Mucosa of descending colon (tissue), 3 donors: Measurements from ENCODE around the gene CCL11. TPM values are rescaled to one million over a fixed set of nuclear protein-coding genes. Genes with fewer than 3 reads are reported as not detected.

ENCODE experiments used
- ATAC-seq: fragments of 200-7000 bp; cut with Tn5 transposase; one replicate; pipeline ENCODE4 v1.9.1; 2020; ENCODE audit warnings: mild to moderate bottlenecking, moderate library complexity
- DNase-seq, 3 donors: peaks; one replicate each; pipeline ENCODE4 v3.0.0-alpha.2; 2020
- H3K36me3 ChIP-seq: fragments of 200-600 bp; one replicate; pipeline ENCODE4 v1.8.0; 2021; ENCODE audit warnings: low read depth, mild to moderate bottlenecking
- H3K4me1 ChIP-seq: fragments of 200-600 bp; one replicate; pipeline ENCODE4 v1.8.0; 2021; ENCODE audit warnings: low read depth, mild to moderate bottlenecking
- H3K4me3 ChIP-seq: fragments of 200-600 bp; one replicate; pipeline ENCODE4 v1.8.0; 2021; ENCODE audit warnings: mild to moderate bottlenecking
- H3K9me3 ChIP-seq: fragments of 200-600 bp; one replicate; pipeline ENCODE4 v1.8.0; 2021; ENCODE audit warnings: mild to moderate bottlenecking
- CTCF ChIP-seq: fragments of 200-600 bp; IDR thresholded peaks from one replicate; pipeline ENCODE4 v1.8.0; 2022; ENCODE audit warnings: antibody characterized with exemption, mild to moderate bottlenecking
- intact Hi-C, 2 donors: fragments of 100-400 bp; cut with DNase I in 1 of 2; cut with micrococcal nuclease in 1 of 2; formaldehyde crosslinking; loops; one replicate each; pipeline versions ENCODE4 v1.11.0 to v1.11.1; 2022; cut with DNase I, micrococcal nuclease
- long read RNA-seq, 2 donors: library from polyadenylated mRNA; unstranded; transcript quantifications; one replicate each; pipeline ENCODE4 v2.0.0, GENCODE V29; 2019 to 2021
- total RNA-seq, 3 donors: library from RNA; stranded (reverse); fragmentation: NEBNext Ultra II Directional in 2 of 3; extraction: Animal tissue kit (Norgen Biotek cat#: 25700) in 2 of 3; gene quantifications; one replicate each; pipeline versions ENCODE4 v1.2.1 to v1.2.4, GENCODE V29; 2021 to 2023
- donor health status: DM: no; HTN: no; CAD: no; lungs with moderate emphysema.
- donor health status: DM: no; HTN: no; CAD: no.
- donor health status: DM: no; HTN: yes; CAD: no.

Gene CCL11
- 10 to 100 TPM in 1 of 3 donors, 1 to 10 TPM in 1, under 1 TPM in 1; 0.72 to 22.3 (median 3.6) TPM for total RNA-seq
- long read RNA-seq, donor 1, transcript CCL11-201 (3 exons, 1,079 nt): major isoform, 31 of 35 reads
- long read RNA-seq, donor 1, partial matches to known transcripts: 2 of 35 reads
- long read RNA-seq, donor 1, other reads (novel, unspliced or antisense): 2 of 35 reads
- long read RNA-seq, donor 2, transcript CCL11-201 (3 exons, 1,079 nt): major isoform, 5 of 6 reads
- long read RNA-seq, donor 2, partial matches to known transcripts: 0 of 6 reads
- long read RNA-seq, donor 2, other reads (novel, unspliced or antisense): 1 of 6 reads

- DNase-seq (no peak), ATAC-seq (no peak)
- no peak for TF ChIP-seq CTCF
- no peak within 1 kb of the TSS for H3K4me3 ChIP-seq
- no peaks in the 10 kb centered on the region for H3K9me3 ChIP-seq
- intact Hi-C loops: no loop called here
- H3K4me1 ChIP-seq: no peaks in the 10 kb centered on the region
- H3K36me3 ChIP-seq: no peaks in the 10 kb centered on the region
Measured at GRCh38 chr17:34285286-34285792, at the start of gene CCL11. TSS of gene CCL11 (plus strand) at chr17:34285742. CDS start at chr17:34285809, 67 bp downstream.

DNA sequence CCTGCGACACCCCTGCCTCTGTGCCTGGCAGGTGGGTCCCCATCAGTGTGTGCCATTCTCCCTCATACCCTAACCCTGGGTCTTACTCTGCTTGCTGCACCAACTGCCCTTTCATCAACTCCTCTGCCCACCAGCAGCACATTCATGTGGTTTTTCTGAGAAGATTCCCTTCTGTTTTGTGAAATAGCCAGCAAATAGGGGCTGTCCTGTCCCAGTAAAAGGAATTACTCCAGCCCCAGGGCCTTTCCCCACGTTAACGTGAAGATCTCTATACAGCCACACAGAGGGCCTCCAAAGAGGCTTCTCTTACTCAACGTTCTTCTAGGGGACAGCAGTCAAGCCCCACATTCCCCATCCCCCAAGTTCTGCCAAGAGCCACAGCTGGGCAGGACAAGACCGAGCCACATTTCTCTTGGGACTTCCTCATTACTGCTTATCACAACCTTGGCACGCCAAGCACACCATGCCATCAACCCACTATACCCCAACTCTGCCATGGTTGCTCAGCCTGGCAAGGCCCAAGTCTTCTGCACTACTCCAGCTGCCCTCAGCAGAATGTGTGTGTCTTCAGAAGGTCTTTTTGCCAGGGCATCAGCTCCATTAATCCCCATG lies 49.2 kb upstream of the CCL11 start:
- DNase-seq: no peak
- Histone ChIP-seq H3K4me1 (no peaks in the 10 kb centered on the region), H3K9me3 (no peaks in the 10 kb centered on the region), H3K4me3 (no peak overlapping the region), H3K36me3 (no peaks in the 10 kb centered on the region)
- TF ChIP-seq CTCF: no peak
- ATAC-seq: no peak
- intact Hi-C loops: no loop called here

DNA sequence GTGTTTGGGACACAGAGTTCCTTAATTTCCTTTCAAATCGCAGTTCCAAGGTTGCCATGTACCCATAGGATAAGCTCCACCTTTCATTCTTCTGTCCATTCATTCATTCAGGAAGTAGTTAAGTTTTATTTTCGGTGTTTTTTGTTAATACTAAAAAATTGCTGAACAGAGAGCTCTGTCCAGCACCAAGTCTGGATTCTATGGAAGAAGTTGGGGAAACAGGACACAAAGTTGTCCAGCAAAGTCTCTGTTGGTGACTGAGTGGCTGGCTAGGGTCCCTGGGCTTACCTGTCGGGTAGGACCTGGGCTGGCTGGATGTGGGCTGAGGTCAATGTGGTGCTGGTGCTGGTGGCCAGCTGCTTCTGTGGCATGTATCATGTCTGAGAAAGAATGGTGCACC lies 48.1 kb upstream of the CCL11 start:
- ATAC-seq (no peak), DNase-seq (no peak)
- TF ChIP-seq CTCF: no peak
- Histone ChIP-seq H3K9me3 (no peaks in the 10 kb centered on the region), H3K36me3 (no peaks in the 10 kb centered on the region), H3K4me3 (no peak overlapping the region), H3K4me1 (no peaks in the 10 kb centered on the region)
- intact Hi-C loops: no loop called here

DNA sequence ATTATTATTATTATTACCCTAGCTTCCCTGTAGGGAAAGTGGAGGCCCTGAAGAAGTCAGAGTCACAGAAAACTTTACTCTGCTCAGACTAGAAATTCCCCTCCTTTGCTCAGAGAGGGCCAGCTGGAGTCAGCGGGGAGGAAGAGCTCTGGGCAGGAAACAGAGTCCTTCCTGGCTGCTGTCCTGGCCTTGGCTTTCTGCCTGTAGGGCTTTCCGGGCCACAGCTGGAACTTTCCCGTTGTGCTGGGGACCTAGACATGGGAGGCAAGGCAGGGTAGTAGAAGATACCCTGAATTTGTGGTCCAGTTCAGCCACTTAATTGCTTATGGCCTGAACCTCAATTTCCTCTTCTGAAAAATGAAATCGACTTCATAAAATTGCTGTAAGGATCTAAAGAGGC lies 44.5 kb upstream of the CCL11 start:
- no peaks in the 10 kb centered on the region for H3K9me3 ChIP-seq
- ATAC-seq (peak; percentile 29), DNase-seq (peak in 2 of 3 donors; percentile 53 to 63)
- H3K36me3 ChIP-seq: no peaks in the 10 kb centered on the region
- H3K4me1 ChIP-seq: no peaks in the 10 kb centered on the region
- H3K4me3 ChIP-seq: no peak overlapping the region
- intact Hi-C loops: no loop called here
- no peak for TF ChIP-seq CTCF

DNA sequence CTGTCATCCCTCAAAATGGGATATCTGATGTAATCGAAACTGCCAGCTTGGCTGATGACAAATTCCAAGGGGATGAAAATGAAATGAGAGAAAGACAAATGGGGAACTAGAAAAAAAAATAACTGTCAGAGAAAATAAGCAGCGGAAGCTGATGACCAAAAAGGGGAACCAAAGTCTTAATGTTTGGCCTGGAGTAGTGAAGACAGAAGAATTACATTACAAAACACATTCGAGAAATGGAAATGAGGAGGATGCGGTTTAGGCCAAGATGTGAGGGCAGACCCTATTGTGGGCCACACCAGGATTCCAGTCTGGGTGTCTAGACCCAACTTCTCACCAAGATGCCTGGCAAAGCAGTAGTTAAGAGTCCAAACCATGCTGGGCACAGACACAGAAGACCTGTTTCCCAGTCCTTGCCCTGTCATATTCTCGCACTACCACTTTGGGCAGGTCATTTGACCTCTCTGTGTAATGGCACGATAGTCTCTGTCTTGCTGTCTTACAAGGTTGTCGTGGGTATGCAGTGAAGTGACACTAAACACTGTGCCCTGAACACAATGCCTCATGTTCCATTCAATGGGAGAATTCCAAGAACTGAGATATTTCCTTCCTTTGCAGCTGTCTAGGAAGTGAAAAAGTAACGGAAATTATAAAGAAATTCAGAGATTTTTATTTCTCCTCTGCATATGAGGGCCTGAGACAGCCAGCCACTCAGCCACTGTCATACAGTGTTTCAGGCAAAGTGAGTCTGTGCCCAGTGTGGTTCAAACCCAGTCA lies 42.8 kb upstream of the CCL11 start:
- Histone ChIP-seq H3K4me1 (no peaks in the 10 kb centered on the region), H3K4me3 (no peak overlapping the region), H3K9me3 (no peaks in the 10 kb centered on the region), H3K36me3 (no peaks in the 10 kb centered on the region)
- intact Hi-C loops: no loop called here
- no peak for TF ChIP-seq CTCF
- ATAC-seq (peak; percentile 36), DNase-seq (no peak)
